Urinary bladder (tissue), 4 donors: ENCODE measurements around the gene SHLD2. TPM values are rescaled to one million over a fixed set of nuclear protein-coding genes. Genes with fewer than 3 reads are reported as not detected.
"Not testable (repeated sequence)": the region's sequence is repeated elsewhere in the genome, so short reads cannot be mapped to it uniquely, and the experiment has no call there.

Experiments
- DNase-seq: peaks from one replicate; pipeline ENCODE4 v3.0.0-alpha.2; 2015; ENCODE audit errors: extremely low spot score
- H3K27ac ChIP-seq: one replicate; pipeline ENCODE4 v1.5.1; 2013; ENCODE audit warnings: low read depth, mild to moderate bottlenecking, moderate library complexity
- H3K36me3 ChIP-seq: one replicate; pipeline ENCODE4 v1.6.1; 2013; ENCODE audit warnings: mild to moderate bottlenecking, moderate library complexity; ENCODE audit not compliant: insufficient read depth
- H3K4me1 ChIP-seq: one replicate; pipeline ENCODE4 v1.6.1; 2013; ENCODE audit warnings: mild to moderate bottlenecking, moderate library complexity; ENCODE audit not compliant: insufficient read depth
- H3K4me3 ChIP-seq: one replicate; pipeline ENCODE4 v1.5.1; 2013; ENCODE audit warnings: low read depth, low read length
- WGBS: extraction: QIAGEN DNeasy Blood & Tissue Kit; methylation state at CpG from one replicate; pipeline ENCODE4 v1.1.7; 2013; 5-methylcytosine and 5-hydroxymethylcytosine counted together
- polyA plus RNA-seq: library from polyadenylated mRNA; stranded (reverse); fragments of 200-250 nt; gene quantifications from one replicate; pipeline ENCODE4 v1.2.3, GENCODE V29; 2013
- total RNA-seq: library from RNA; depleted of rRNA; stranded (reverse); fragments of >200 nt; gene quantifications from one replicate; pipeline ENCODE4 v1.2.3, GENCODE V29; 2014
- donor health status: healthy with polysubstance abuse.
- donor health status: healthy.

The SHLD2 gene
- total and polyA plus RNA-seq, 2 donors, result 15.0 to 68.2 TPM

GRCh38 chr10:87222789-87223188 lies 127.8 kb downstream of the SHLD2 start:
- not testable (repeated sequence) for H3K36me3 ChIP-seq, H3K4me1 ChIP-seq
- WGBS, result 93% methylated on average over 21 of the region's 30 CpGs

GRCh38 chr10:87225148-87225547 lies 130.1 kb downstream of the SHLD2 start, which contains the start of gene NUTM2A:
NUTM2A (plus strand) TSS chr10:87225448; CDS start chr10:87225831, 383 bp downstream.
- not testable (repeated sequence) for H3K36me3 ChIP-seq, DNase-seq, H3K4me1 ChIP-seq, H3K27ac ChIP-seq, H3K4me3 ChIP-seq
- no CpG with 5 or more reads among the region's 3 CpGs for WGBS

More at GRCh38 chr10:87222789-87223188, 127.8 kb downstream of the SHLD2 start:
- H3K27ac ChIP-seq, DNase-seq, H3K4me3 ChIP-seq: not testable (repeated sequence)

GRCh38 chr10:87228247-87228646 lies 133.2 kb downstream of the SHLD2 start:
- H3K4me3 ChIP-seq, DNase-seq, H3K4me1 ChIP-seq, H3K27ac ChIP-seq, H3K36me3 ChIP-seq: not testable (repeated sequence)
- WGBS, result 91% methylated on average over 9 of the region's 20 CpGs

GRCh38 chr10:87229211-87229610 lies 134.2 kb downstream of the SHLD2 start:
- H3K4me1 ChIP-seq, H3K4me3 ChIP-seq, H3K27ac ChIP-seq, DNase-seq, H3K36me3 ChIP-seq: not testable (repeated sequence)
- WGBS, result 88% methylated on average over 9 of the region's 9 CpGs

GRCh38 chr10:87234854-87235253 lies 139.8 kb downstream of the SHLD2 start:
- H3K4me3 ChIP-seq, H3K4me1 ChIP-seq, DNase-seq, H3K36me3 ChIP-seq, H3K27ac ChIP-seq: not testable (repeated sequence)
- WGBS, result 58% methylated on average over 5 of the region's 7 CpGs

- not testable (repeated sequence) for H3K36me3 ChIP-seq, H3K4me3 ChIP-seq, DNase-seq, H3K4me1 ChIP-seq, H3K27ac ChIP-seq
- 95% methylated on average over 3 of the region's 5 CpGs for WGBS
Observed at GRCh38 chr10:87237244-87237643, 142.2 kb downstream of the SHLD2 start.

GRCh38 chr10:87239346-87239808 lies 144.4 kb downstream of the SHLD2 start:
- H3K4me3 ChIP-seq, DNase-seq, H3K27ac ChIP-seq, H3K36me3 ChIP-seq, H3K4me1 ChIP-seq: not testable (repeated sequence)
- WGBS, result 53% methylated on average over 2 of the region's 6 CpGs

Other genes with a start within 250 kb of the SHLD2 start
- 49.0 TPM for gene MMRN2, start 137.6 kb upstream of the SHLD2 start, total RNA-seq
- 40.8 TPM for gene MMRN2, start 137.6 kb upstream of the SHLD2 start, polyA plus RNA-seq
- gene SNCG, start 136.6 kb upstream of the SHLD2 start, total RNA-seq, result 69.2 TPM
- gene SNCG, start 136.6 kb upstream of the SHLD2 start, polyA plus RNA-seq, result 197 TPM
- 112 TPM for gene ADIRF, start 126.7 kb upstream of the SHLD2 start, total RNA-seq
- gene ADIRF, start 126.7 kb upstream of the SHLD2 start, polyA plus RNA-seq, result 404 TPM
- not detected for gene FAM25A, start 74.9 kb upstream of the SHLD2 start, total RNA-seq
- gene FAM25A, start 74.9 kb upstream of the SHLD2 start, polyA plus RNA-seq, result not detected
- 186 TPM for gene GLUD1, start 363 bp upstream of the SHLD2 start, total RNA-seq
- 118 TPM for gene GLUD1, start 363 bp upstream of the SHLD2 start, polyA plus RNA-seq
- 0.69 TPM for gene NUTM2A, start 130.2 kb downstream of the SHLD2 start, total RNA-seq
- gene NUTM2A, start 130.2 kb downstream of the SHLD2 start, polyA plus RNA-seq, result 1.9 TPM